ENCODE data around the gene MARVELD1.

Gene MARVELD1

GRCh38 chr10:97763411-97763810 lies 49.9 kb downstream of the MARVELD1 start:
- no peak for DNase-seq (ENCODE audit: low read depth)
- no peak for TF ChIP-seq CTCF (conservative IDR thresholded peaks at IDR 0.05; ENCODE audit: low read depth, low read length)
- H3K4me3 ChIP-seq (ENCODE audit: low read depth, low read length) = no peak overlapping the region

GRCh38 chr10:97763947-97764346 lies 50.4 kb downstream of the MARVELD1 start:
- H3K4me3 ChIP-seq (ENCODE audit: low read depth, low read length) = no peak overlapping the region
- TF ChIP-seq CTCF (conservative IDR thresholded peaks at IDR 0.05; ENCODE audit: low read depth, low read length) = no peak
- no peak for DNase-seq (ENCODE audit: low read depth)

GRCh38 chr10:97764519-97764931 lies 51.0 kb downstream of the MARVELD1 start:
- no peak for DNase-seq (ENCODE audit: low read depth)
- no peak for TF ChIP-seq CTCF (conservative IDR thresholded peaks at IDR 0.05; ENCODE audit: low read depth, low read length)

GRCh38 chr10:97765201-97765600 lies 51.7 kb downstream of the MARVELD1 start:
- DNase-seq (ENCODE audit: low read depth) = no peak
- no peak overlapping the region for H3K4me3 ChIP-seq (ENCODE audit: low read depth, low read length)
- TF ChIP-seq CTCF (conservative IDR thresholded peaks at IDR 0.05; ENCODE audit: low read depth, low read length) = no peak

More at GRCh38 chr10:97764519-97764931, 51.0 kb downstream of the MARVELD1 start:
- no peak overlapping the region for H3K4me3 ChIP-seq (ENCODE audit: low read depth, low read length)

- TF ChIP-seq CTCF (conservative IDR thresholded peaks at IDR 0.05; ENCODE audit: low read depth, low read length) = no peak
Measured at GRCh38 chr10:97766106-97766810, 52.7 kb downstream of the MARVELD1 start.

GRCh38 chr10:97766996-97767924 lies 53.7 kb downstream of the MARVELD1 start:
- H3K4me3 ChIP-seq (ENCODE audit: low read depth, low read length) = no peak overlapping the region
- no peak for DNase-seq (ENCODE audit: low read depth)
- TF ChIP-seq CTCF (conservative IDR thresholded peaks at IDR 0.05; ENCODE audit: low read depth, low read length) = no peak

More at GRCh38 chr10:97766106-97766810, 52.7 kb downstream of the MARVELD1 start:
- DNase-seq (ENCODE audit: low read depth) = no peak
- H3K4me3 ChIP-seq (ENCODE audit: low read depth, low read length) = no peak overlapping the region

All from choroid plexus epithelial cell (primary cell).